ENCODE data around the gene PCP2. TPM values are rescaled to one million over a fixed set of nuclear protein-coding genes. Genes with fewer than 3 reads are reported as not detected.

Gene PCP2
- total and polyA plus RNA-seq, 2 of the 13 experiments (the other 11 are each of a cell fraction or from before 2014, with no cell fraction given) = 0.62 TPM; not detected in 1

DNA sequence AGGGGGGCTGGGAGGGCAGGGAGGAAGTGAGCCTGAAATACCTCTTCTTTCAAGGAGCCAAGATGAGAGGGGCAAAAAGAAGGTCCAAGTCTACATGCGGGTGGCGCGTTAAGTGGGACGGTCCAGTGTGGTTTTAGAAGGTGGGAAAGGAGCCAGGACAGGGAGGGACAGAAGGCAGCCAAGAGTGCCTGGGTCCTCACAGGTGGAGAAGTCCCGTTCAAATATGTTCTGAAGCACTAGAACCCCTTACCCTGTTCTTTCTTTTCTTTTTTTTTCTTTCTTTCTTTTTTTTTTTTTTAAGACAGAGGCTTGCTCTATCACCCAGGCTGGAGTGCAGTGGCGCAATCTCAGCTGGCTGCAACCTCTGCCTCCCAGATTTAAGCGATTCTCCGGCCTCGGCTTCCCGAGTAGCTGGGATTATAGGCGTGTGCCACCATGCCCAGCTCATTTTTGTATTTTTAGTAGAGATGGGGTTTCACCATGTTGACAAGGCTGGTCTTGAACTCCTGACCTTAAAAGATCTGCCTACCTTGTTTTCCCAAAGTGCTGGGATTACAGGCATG, 30.5 kb downstream of the PCP2 start:
- H3K9me3 ChIP-seq (ENCODE audit: low read length) = no peaks in the 10 kb centered on the region
- H3K4me3 ChIP-seq (replicated peaks in 1 of 3; ENCODE audit: insufficient read depth in 1 of 3, low read depth in 2 of 3, low read length in 3 of 3) = no peak overlapping the region
- BruUV-seq (replicated peaks) = no TSS peak
- H2AFZ ChIP-seq (ENCODE audit: low read length) = no peak overlapping the region
- DNase-seq (ENCODE audit: low spot score) (no peak), FAIRE-seq (no peak), ATAC-seq (no peak)
- CTCF ChIA-PET (ENCODE audit: low intra/inter-chr PET ratio, low total read pairs) = no interaction called here
- WGBS (ENCODE audit: low lambda C conversion rate) = 96% methylated on average over 11 of the region's 11 CpGs
- in situ Hi-C loops (cut with HindIII; ENCODE audit: extremely low pct_ligation_motif_present, low pct_unique_long_range_greater_than_20kb) (no loop called here), intact Hi-C loops (cut with micrococcal nuclease; ENCODE audit: unreplicated experiment) (no loop called here)
- H3K4me1 ChIP-seq (ENCODE audit: insufficient read depth, low read length) = peaks cover 6% of the 10 kb centered on the region; the same call in 1 of the 2 replicates
- TF ChIP-seq, protein P1, sequence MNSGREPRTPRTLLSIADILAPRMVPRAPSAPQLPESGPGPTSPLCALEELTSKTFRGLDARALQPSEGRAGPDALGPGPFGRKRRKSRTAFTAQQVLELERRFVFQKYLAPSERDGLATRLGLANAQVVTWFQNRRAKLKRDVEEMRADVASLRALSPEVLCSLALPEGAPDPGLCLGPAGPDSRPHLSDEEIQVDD (CRISPR knock-in tag; IDR thresholded peaks at IDR 0.05; ENCODE audit: borderline replicate concordance) = no peak
- no peak for TF ChIP-seq ZNF160 (CRISPR knock-in tag; IDR thresholded peaks at IDR 0.05)
- no peak for TF ChIP-seq ZNF225 (CRISPR knock-in tag; IDR thresholded peaks at IDR 0.05)
- TF ChIP-seq ZNF383 (CRISPR knock-in tag; IDR thresholded peaks at IDR 0.05; ENCODE audit: borderline replicate concordance) = no peak
- no peak for TF ChIP-seq PLRG1 (conservative IDR thresholded peaks at IDR 0.05)
- no peak for TF ChIP-seq SSRP1 (CRISPR knock-in tag; IDR thresholded peaks at IDR 0.05)
- TF ChIP-seq FOSL2 (CRISPR knock-in tag; IDR thresholded peaks at IDR 0.05) = no peak
- no peak for TF ChIP-seq ZNF839 (CRISPR knock-in tag; IDR thresholded peaks at IDR 0.05; ENCODE audit: borderline replicate concordance)
- TF ChIP-seq RBM39 (IDR thresholded peaks at IDR 0.05; ENCODE audit: low read depth, low read length, poor library complexity, severe bottlenecking) = no peak
- TF ChIP-seq TMF1 (CRISPR knock-in tag; IDR thresholded peaks at IDR 0.05; ENCODE audit: low read depth) = no peak
- TF ChIP-seq THAP9 (CRISPR knock-in tag; IDR thresholded peaks at IDR 0.05; ENCODE audit: borderline replicate concordance) = no peak
- H3K4me2 ChIP-seq (ENCODE audit: low read depth, low read length) = no peak overlapping the region
- H3K79me2 ChIP-seq (ENCODE audit: insufficient read depth, low read length) = peaks cover 47% of the 10 kb centered on the region
- H3K36me3 ChIP-seq (replicated peaks in 1 of 2; ENCODE audit: control insufficient read depth in 1 of 2, insufficient read depth in 2 of 2, low read length in 2 of 2) = peaks cover 23 to 46% of the 10 kb centered on the region in 2 experiments; a peak in 4 of 5 replicates
- H3K27ac ChIP-seq (ENCODE audit: extremely low read length, insufficient read depth, low read length) = no peak overlapping the region
- no peaks in the 10 kb centered on the region for H3K27me3 ChIP-seq (ENCODE audit: control insufficient read depth in 1 of 2, insufficient read depth in 2 of 2, low read length in 2 of 2)
- H3K9ac ChIP-seq (ENCODE audit: insufficient read depth, low read depth, low read length) = no peak overlapping the region
- peaks cover 51% of the 10 kb centered on the region for H4K20me1 ChIP-seq (ENCODE audit: insufficient read depth, low read length)
- POLR2A ChIA-PET = no interaction called here
